Ascending aorta (tissue), 2 donors: ENCODE data around the gene SMIM44. TPM values are rescaled to one million over a fixed set of nuclear protein-coding genes. Genes with fewer than 3 reads are reported as not detected.

Experiments
- DNase-seq, 2 donors: peaks; one replicate each; pipeline ENCODE4 v3.0.0-alpha.2; 2019; ENCODE audit warnings: low spot score in 2 of 2
- H3K27ac ChIP-seq, 2 donors: fragments of 200-600 bp; sonication (generic); one replicate each; pipeline ENCODE4 v1.5.1; 2016 to 2017; ENCODE audit warnings: mild to moderate bottlenecking in 1 of 2
- H3K27me3 ChIP-seq: fragments of 200-600 bp; sonication (generic); one replicate; pipeline ENCODE4 v1.5.1; 2017
- H3K36me3 ChIP-seq, 2 donors: fragments of 200-600 bp; sonication (generic); one replicate each; pipeline ENCODE4 v1.5.1; 2016
- H3K4me1 ChIP-seq, 2 donors: fragments of 200-600 bp; sonication (generic); one replicate each; pipeline ENCODE4 v1.5.1; 2016 to 2017; ENCODE audit warnings: mild to moderate bottlenecking in 1 of 2
- H3K4me3 ChIP-seq, 2 donors: fragments of 200-600 bp; sonication (generic); one replicate each; pipeline ENCODE4 v1.5.1; 2016 to 2017; ENCODE audit warnings: mild to moderate bottlenecking in 1 of 2
- H3K9me3 ChIP-seq, 2 donors: fragments of 200-600 bp; sonication (generic); one replicate each; pipeline ENCODE4 v1.5.1; 2016
- CTCF ChIP-seq, 3 experiments: fragments of 200-600 bp in 2 of 3; fragments of 450-650 bp in 1 of 3; sonication (generic) in 2 of 3; IDR thresholded peaks; one replicate each; pipeline ENCODE4 v1.5.1; 2016 to 2019; ENCODE audit warnings: antibody characterized with exemption in 3 of 3, mild to moderate bottlenecking in 1 of 3, moderate library complexity in 1 of 3
- intact Hi-C: fragments of 100-400 bp; cut with DNase I; formaldehyde crosslinking; loops from one replicate; pipeline ENCODE4 v1.15.1; 2023
- total RNA-seq: library from RNA; depleted of rRNA; stranded (reverse); fragments of >200 nt; gene quantifications from one replicate; pipeline ENCODE4 v1.1.0, GENCODE V29; 2016

The SMIM44 gene
- total RNA-seq, 1 donor from 2014 or later, result not detected

GRCh38 chr19:3459089-3459881 lies 24.0 kb downstream of the SMIM44 start:
- peak overlapping the region in 1 of 2 donors; percentile 28 for H3K4me3 ChIP-seq
- peak overlapping the region; percentile 98 to 99 for H3K27ac ChIP-seq
- peaks cover 32 to 46% of the 10 kb centered on the region in 2 donors for H3K4me1 ChIP-seq
- DNase-seq, result peak; percentile 80 to 96
- no peaks in the 10 kb centered on the region for H3K27me3 ChIP-seq
- H3K36me3 ChIP-seq, result peaks cover 34 to 44% of the 10 kb centered on the region in 2 donors
- intact Hi-C loops, result loop anchor here (1.0 to 10.0 kb wide), 4 partner anchors 8 to 1294 kb away; partner anchors contain the start of genes DOT1L and TBXA2R
- TF ChIP-seq CTCF (IDR thresholded peaks at IDR 0.05), result no peak
- H3K9me3 ChIP-seq, result no peaks in the 10 kb centered on the region

GRCh38 chr19:3458229-3459088 lies 24.8 kb downstream of the SMIM44 start:
- H3K36me3 ChIP-seq, result peaks cover 37 to 44% of the 10 kb centered on the region in 2 donors
- H3K9me3 ChIP-seq, result no peaks in the 10 kb centered on the region
- peak overlapping the region; percentile 98 to 99 for H3K27ac ChIP-seq
- peak overlapping the region in 1 of 2 donors; percentile 28 for H3K4me3 ChIP-seq
- intact Hi-C loops, result loop anchor here (1.0 to 10.0 kb wide), 4 partner anchors 7 to 1294 kb away; partner anchors contain the start of genes DOT1L and TBXA2R
- peaks cover 32 to 40% of the 10 kb centered on the region in 2 donors for H3K4me1 ChIP-seq
- no peaks in the 10 kb centered on the region for H3K27me3 ChIP-seq
- no peak for TF ChIP-seq CTCF (IDR thresholded peaks at IDR 0.05)
- DNase-seq, result no peak

- Histone ChIP-seq H3K4me1 (peaks cover 32 to 40% of the 10 kb centered on the region in 2 donors), H3K27ac (peak overlapping the region; percentile 98 to 99), H3K27me3 (no peaks in the 10 kb centered on the region), H3K4me3 (peak overlapping the region in 1 of 2 donors; percentile 28), H3K9me3 (no peaks in the 10 kb centered on the region), H3K36me3 (peaks cover 38 to 44% of the 10 kb centered on the region in 2 donors)
- intact Hi-C loops, result loop anchor here (2.0 to 10.0 kb wide), 3 partner anchors 53 to 1293 kb away; partner anchors contain the start of genes DOT1L and TBXA2R
- DNase-seq, result peak in 1 of 2 donors; percentile 37
- no peak for TF ChIP-seq CTCF (IDR thresholded peaks at IDR 0.05)
Measured at GRCh38 chr19:3457528-3458228, 25.6 kb downstream of the SMIM44 start.

- H3K36me3 ChIP-seq, result peaks cover 45 to 50% of the 10 kb centered on the region in 2 donors
- no peaks in the 10 kb centered on the region for H3K9me3 ChIP-seq
- peaks cover 32 to 46% of the 10 kb centered on the region in 2 donors for H3K4me1 ChIP-seq
- DNase-seq, result no peak
- H3K27ac ChIP-seq, result peak overlapping the region; percentile 98 to 99
- no peaks in the 10 kb centered on the region for H3K27me3 ChIP-seq
- intact Hi-C loops, result loop anchor here (5.0 to 10.0 kb wide), 2 partner anchors 150 to 1292 kb away; partner anchors contain the start of genes DOT1L and TBXA2R
- no peak for TF ChIP-seq CTCF (IDR thresholded peaks at IDR 0.05)
- no peak overlapping the region for H3K4me3 ChIP-seq
Measured at GRCh38 chr19:3456925-3457527, 26.2 kb downstream of the SMIM44 start.
